ENCODE data around the gene CYTH3. TPM values are rescaled to one million over a fixed set of nuclear protein-coding genes. Genes with fewer than 3 reads are reported as not detected.

Gene CYTH3
- total and polyA plus RNA-seq, 2 of the 8 experiments (the other 6 are each of a cell fraction or from before 2014, with no cell fraction given) = 10.3 to 11.9 TPM

DNA sequence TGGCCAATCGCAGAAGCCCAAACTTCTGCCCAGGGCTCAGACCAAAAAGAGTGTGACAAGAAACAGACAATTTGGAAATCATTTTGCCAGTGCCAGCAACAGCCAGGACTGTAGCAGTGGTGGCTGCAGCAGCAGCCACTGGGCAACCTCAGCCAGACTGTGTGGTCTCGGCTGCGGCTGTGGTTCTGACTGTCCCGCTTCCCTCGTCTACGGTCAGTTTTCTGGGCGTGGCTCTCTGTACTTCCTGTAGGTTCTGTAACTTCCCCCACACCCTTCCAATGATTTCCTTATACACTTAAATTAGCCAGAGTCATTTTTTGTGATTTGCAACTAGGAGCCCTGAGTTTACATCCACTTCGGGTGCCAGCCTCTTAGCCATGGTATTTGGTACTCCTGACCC lies 39.9 kb downstream of the CYTH3 start (continued):
- TF ChIP-seq, protein P1, sequence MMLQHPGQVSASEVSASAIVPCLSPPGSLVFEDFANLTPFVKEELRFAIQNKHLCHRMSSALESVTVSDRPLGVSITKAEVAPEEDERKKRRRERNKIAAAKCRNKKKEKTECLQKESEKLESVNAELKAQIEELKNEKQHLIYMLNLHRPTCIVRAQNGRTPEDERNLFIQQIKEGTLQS (IDR thresholded peaks at IDR 0.05; ENCODE audit: insufficient read depth, low read depth, low read length) = no peak
- TF ChIP-seq GTF2F1 (IDR thresholded peaks at IDR 0.05; ENCODE audit: borderline replicate concordance, low read depth, low read length) (no peak), SIRT6 (IDR thresholded peaks at IDR 0.05; ENCODE audit: low read length) (no peak)

All from H1 (cell line).